DMS53 (cell line): ENCODE results near the gene RPS5.
"Not testable (repeated sequence)": the region's sequence is repeated elsewhere in the genome, so short reads cannot be mapped to it uniquely, and the experiment has no call there.

Experiments
- DNase-seq: peaks from one replicate; lab custom pipeline; 2025; lab: John Stamatoyannopoulos, UW

RPS5 gene

GRCh38 chr19:58356766-58357480 lies 30.1 kb upstream of the RPS5 start:
- peak; percentile 74 for DNase-seq

GRCh38 chr19:58357481-58358145 lies 29.5 kb upstream of the RPS5 start:
- DNase-seq, result no peak

- peak; percentile 90 for DNase-seq
Observed at GRCh38 chr19:58361900-58362271, 25.2 kb upstream of the RPS5 start.

- peak; percentile 99 for DNase-seq
Observed at GRCh38 chr19:58362272-58362994, 24.6 kb upstream of the RPS5 start, which contains the start of gene ZNF497. TSS of gene ZNF497 (minus strand) at chr19:58362751. CDS start at chr19:58357635, 5,116 bp downstream.

GRCh38 chr19:58364146-58364545 lies 22.9 kb upstream of the RPS5 start:
- DNase-seq, result no peak

- no peak for DNase-seq
Observed at GRCh38 chr19:58366585-58367430, 20.3 kb upstream of the RPS5 start.

GRCh38 chr19:58367698-58368454 lies 19.2 kb upstream of the RPS5 start:
- no peak for DNase-seq

GRCh38 chr19:58368561-58369360 lies 18.3 kb upstream of the RPS5 start:
- DNase-seq, result no peak

- peak; percentile 39 for DNase-seq
Observed at GRCh38 chr19:58372311-58373133, 14.5 kb upstream of the RPS5 start.

GRCh38 chr19:58374200-58374599 lies 12.9 kb upstream of the RPS5 start:
- no peak for DNase-seq

GRCh38 chr19:58376724-58377123 lies 10.3 kb upstream of the RPS5 start:
- DNase-seq, result not testable (repeated sequence)

- DNase-seq, result no peak
Observed at GRCh38 chr19:58379246-58379645, 7.8 kb upstream of the RPS5 start.

- peak; percentile 64 for DNase-seq
Observed at GRCh38 chr19:58380037-58380661, 6.9 kb upstream of the RPS5 start.

GRCh38 chr19:58380662-58381459 lies 6.2 kb upstream of the RPS5 start, which contains the start of gene ZNF837:
TSS of gene ZNF837 (minus strand) at chr19:58381030. CDS start at chr19:58369332, 11,698 bp downstream.
- DNase-seq, result peak; percentile 100

- no peak for DNase-seq
Observed at GRCh38 chr19:58381460-58382212, 5.4 kb upstream of the RPS5 start.

GRCh38 chr19:58382997-58383603 lies 4.0 kb upstream of the RPS5 start:
- no peak for DNase-seq
